ENCODE results near the gene KRT2. TPM values are rescaled to one million over a fixed set of nuclear protein-coding genes. Genes with fewer than 3 reads are reported as not detected.

Gene KRT2
- total RNA-seq, 6 experiments from 2014 or later = not detected

GRCh38 chr12:52697058-52697582 is 45.1 kb upstream of the KRT2 start:
- DNase-seq = no peak
- Mint-ChIP-seq H3K4me1 (ENCODE audit: low read depth) (no peaks in the 10 kb centered on the region), H3K4me3 (no peak overlapping the region), H3K9me3 (no peaks in the 10 kb centered on the region), H3K27me3 (ENCODE audit: insufficient read depth) (peaks cover 58% of the 10 kb centered on the region), H3K36me3 (ENCODE audit: low read depth) (no peaks in the 10 kb centered on the region), H3K27ac (no peak overlapping the region)
- TF ChIP-seq, protein P1, sequence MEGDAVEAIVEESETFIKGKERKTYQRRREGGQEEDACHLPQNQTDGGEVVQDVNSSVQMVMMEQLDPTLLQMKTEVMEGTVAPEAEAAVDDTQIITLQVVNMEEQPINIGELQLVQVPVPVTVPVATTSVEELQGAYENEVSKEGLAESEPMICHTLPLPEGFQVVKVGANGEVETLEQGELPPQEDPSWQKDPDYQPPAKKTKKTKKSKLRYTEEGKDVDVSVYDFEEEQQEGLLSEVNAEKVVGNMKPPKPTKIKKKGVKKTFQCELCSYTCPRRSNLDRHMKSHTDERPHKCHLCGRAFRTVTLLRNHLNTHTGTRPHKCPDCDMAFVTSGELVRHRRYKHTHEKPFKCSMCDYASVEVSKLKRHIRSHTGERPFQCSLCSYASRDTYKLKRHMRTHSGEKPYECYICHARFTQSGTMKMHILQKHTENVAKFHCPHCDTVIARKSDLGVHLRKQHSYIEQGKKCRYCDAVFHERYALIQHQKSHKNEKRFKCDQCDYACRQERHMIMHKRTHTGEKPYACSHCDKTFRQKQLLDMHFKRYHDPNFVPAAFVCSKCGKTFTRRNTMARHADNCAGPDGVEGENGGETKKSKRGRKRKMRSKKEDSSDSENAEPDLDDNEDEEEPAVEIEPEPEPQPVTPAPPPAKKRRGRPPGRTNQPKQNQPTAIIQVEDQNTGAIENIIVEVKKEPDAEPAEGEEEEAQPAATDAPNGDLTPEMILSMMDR (IDR thresholded peaks at IDR 0.05) = peak; percentile 20; the same call in 1 of the 2 replicates

DNA sequence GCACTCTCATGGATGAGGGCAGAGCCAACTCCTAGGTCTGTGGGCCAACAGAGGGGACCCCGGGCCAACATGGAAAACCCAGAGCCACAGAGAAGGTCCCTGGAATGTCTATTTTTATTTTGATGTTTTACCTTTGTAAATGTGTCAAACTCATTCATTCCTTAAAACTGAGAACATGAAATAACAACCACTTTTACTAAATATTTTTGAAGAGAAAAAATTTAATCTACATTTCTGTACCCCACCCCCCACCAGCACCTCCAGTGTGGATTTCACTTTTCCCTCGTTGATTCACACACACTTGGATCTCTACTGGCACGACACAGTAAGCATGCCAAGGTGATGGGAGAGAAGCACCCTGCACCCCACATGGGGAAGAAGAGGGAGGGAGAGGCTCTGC is 44.6 kb upstream of the KRT2 start:
- Mint-ChIP-seq H3K4me3 (no peak overlapping the region), H3K36me3 (ENCODE audit: low read depth) (no peaks in the 10 kb centered on the region), H3K27me3 (ENCODE audit: insufficient read depth) (peaks cover 59% of the 10 kb centered on the region), H3K4me1 (ENCODE audit: low read depth) (no peaks in the 10 kb centered on the region), H3K9me3 (no peaks in the 10 kb centered on the region), H3K27ac (no peak overlapping the region)
- TF ChIP-seq, protein P1 (IDR thresholded peaks at IDR 0.05) = no peak
- DNase-seq = no peak

GRCh38 chr12:52695039-52695438 is 43.0 kb upstream of the KRT2 start:
- Mint-ChIP-seq H3K4me1 (ENCODE audit: low read depth) (no peaks in the 10 kb centered on the region), H3K9me3 (no peaks in the 10 kb centered on the region), H3K4me3 (no peak overlapping the region), H3K36me3 (ENCODE audit: low read depth) (no peaks in the 10 kb centered on the region), H3K27ac (no peak overlapping the region), H3K27me3 (ENCODE audit: insufficient read depth) (peaks cover 59% of the 10 kb centered on the region)
- TF ChIP-seq, protein P1 (IDR thresholded peaks at IDR 0.05) = no peak
- DNase-seq = no peak

GRCh38 chr12:52694151-52694550 is 42.1 kb upstream of the KRT2 start:
- TF ChIP-seq, protein P1 (IDR thresholded peaks at IDR 0.05) = no peak
- H3K4me1 Mint-ChIP-seq (ENCODE audit: low read depth) = no peaks in the 10 kb centered on the region
- peaks cover 58% of the 10 kb centered on the region for H3K27me3 Mint-ChIP-seq (ENCODE audit: insufficient read depth)
- no peak overlapping the region for H3K4me3 Mint-ChIP-seq
- H3K27ac Mint-ChIP-seq = no peak overlapping the region
- H3K9me3 Mint-ChIP-seq = no peaks in the 10 kb centered on the region
- DNase-seq = no peak
- H3K36me3 Mint-ChIP-seq (ENCODE audit: low read depth) = no peaks in the 10 kb centered on the region

DNA sequence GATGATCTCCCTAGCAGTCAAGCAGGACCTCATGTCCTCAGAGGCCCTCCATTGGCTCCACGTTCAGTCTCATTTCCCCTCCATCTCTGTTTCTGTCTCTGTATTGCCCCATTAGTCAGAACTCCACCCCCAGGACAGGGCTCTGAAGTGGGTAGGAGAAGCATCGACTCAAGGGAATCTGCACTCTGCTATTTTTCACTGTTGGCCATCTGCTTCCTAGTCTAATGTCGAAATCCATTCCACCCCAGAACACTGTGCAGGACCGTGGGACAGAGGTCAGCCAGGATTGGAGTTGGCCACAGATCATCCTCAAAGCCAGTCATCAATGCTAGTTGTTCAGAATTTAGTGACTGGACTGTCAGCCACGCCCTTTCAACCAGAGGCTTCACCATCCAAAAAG is 41.2 kb upstream of the KRT2 start:
- no peaks in the 10 kb centered on the region for H3K36me3 Mint-ChIP-seq (ENCODE audit: low read depth)
- no peak overlapping the region for H3K4me3 Mint-ChIP-seq
- TF ChIP-seq, protein P1 (IDR thresholded peaks at IDR 0.05) = no peak
- no peaks in the 10 kb centered on the region for H3K9me3 Mint-ChIP-seq
- H3K27ac Mint-ChIP-seq = no peak overlapping the region
- DNase-seq = no peak
- H3K27me3 Mint-ChIP-seq (ENCODE audit: insufficient read depth) = peaks cover 58% of the 10 kb centered on the region
- no peaks in the 10 kb centered on the region for H3K4me1 Mint-ChIP-seq (ENCODE audit: low read depth)

DNA sequence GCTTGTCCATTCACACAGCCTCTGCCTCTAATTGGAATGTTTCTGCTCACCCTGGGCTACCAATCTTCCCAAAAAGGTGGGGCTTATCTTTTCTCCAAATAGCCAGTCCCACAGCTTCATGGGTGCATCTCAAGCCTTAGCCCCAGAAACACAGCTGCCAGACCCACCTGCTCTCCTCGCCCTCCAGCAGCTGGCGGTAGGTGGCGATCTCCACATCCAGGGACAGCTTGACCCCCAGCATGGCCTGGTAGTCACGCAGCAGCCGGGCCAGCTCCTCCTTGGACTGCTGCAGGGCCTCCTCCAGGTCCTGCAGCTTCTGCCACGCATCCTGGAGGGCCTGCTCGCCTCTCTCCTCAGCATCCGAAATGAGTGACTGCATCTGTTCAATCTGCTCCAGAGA is 40.2 kb upstream of the KRT2 start:
- Mint-ChIP-seq H3K9me3 (no peaks in the 10 kb centered on the region), H3K27me3 (ENCODE audit: insufficient read depth) (peaks cover 56% of the 10 kb centered on the region), H3K4me1 (ENCODE audit: low read depth) (no peaks in the 10 kb centered on the region), H3K4me3 (no peak overlapping the region), H3K36me3 (ENCODE audit: low read depth) (no peaks in the 10 kb centered on the region), H3K27ac (no peak overlapping the region)
- TF ChIP-seq, protein P1 (IDR thresholded peaks at IDR 0.05) = no peak
- no peak for DNase-seq
